ENCODE results near the gene ATOSB.

The ATOSB gene

GRCh38 chr9:35085078-35085477 is 30.6 kb downstream of the ATOSB start:
- DNase-seq (ENCODE audit: low read depth) = no peak

GRCh38 chr9:35079426-35080341 is 36.0 kb downstream of the ATOSB start, which contains the start of gene FANCG:
Gene FANCG (minus strand): TSS chr9:35079942. CDS start chr9:35079524, 418 bp downstream.
- peak; percentile 74 for DNase-seq (ENCODE audit: low read depth)

GRCh38 chr9:35079041-35079425 is 36.6 kb downstream of the ATOSB start:
- no peak for DNase-seq (ENCODE audit: low read depth)

DNA sequence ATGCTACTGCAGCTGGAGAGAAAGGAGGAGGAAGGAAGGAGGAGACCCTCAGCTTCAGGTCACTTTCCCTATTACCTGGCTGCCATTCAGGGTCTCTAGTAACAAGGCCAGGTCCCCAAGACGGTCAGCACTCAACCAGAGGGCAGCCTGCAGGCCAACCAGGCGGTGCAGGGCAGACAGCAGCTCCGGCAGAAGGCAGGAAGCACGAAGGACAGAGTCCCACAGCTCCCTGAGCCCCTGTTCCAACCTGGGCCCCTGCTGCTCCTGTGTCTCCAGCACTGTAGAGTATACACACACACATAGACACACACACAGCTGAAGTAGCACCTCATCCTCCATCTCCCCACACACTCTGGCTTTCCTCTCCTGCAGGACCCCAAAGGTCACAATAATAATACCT is 37.6 kb downstream of the ATOSB start:
- no peak for DNase-seq (ENCODE audit: low read depth)

GRCh38 chr9:35076848-35077247 is 38.8 kb downstream of the ATOSB start:
- no peak for DNase-seq (ENCODE audit: low read depth)

DNA sequence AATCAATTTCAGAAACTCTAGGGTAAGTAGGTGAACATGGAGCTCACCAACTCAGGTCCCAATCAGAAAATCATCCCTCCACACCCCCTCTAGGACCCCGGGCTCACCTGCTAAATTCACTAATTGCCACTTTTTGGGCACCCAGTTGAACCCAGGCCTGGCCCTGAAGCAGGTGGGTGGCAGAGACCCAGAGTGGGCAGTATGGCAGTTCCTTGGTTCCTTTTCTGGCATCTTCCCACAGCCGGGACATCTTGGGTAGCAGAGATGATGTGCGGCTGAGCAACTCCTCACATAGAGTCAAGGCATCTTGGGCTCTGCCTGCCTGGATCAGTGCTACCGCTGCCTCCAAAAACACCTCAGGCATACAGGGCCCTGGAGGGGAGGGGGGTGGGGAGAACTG is 40.3 kb downstream of the ATOSB start:
- DNase-seq (ENCODE audit: low read depth) = no peak

GRCh38 chr9:35074791-35075190 is 40.9 kb downstream of the ATOSB start:
- no peak for DNase-seq (ENCODE audit: low read depth)

DNA sequence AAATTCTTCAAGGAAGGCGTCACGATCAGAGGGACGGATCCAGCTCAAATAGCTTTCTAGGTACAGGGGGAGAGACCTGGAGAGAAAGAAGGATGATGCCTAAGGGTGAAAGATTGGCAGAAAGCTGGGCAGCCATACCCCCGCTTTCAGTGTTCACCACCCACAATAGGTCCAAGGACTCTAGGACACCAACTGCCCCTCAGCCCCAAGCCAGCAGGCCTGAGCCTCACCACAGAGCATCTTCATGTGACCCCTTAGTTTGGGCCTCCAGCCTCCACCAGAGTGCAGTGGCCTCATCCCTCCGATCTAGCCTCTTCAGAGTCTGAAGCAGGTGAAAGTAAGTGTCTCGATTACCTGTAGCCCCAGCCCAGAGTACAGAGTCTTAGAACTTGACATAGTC is 41.5 kb downstream of the ATOSB start:
- no peak for DNase-seq (ENCODE audit: low read depth)

GRCh38 chr9:35073279-35073612 is 42.4 kb downstream of the ATOSB start:
- DNase-seq (ENCODE audit: low read depth) = no peak

GRCh38 chr9:35072461-35073278 is 43.0 kb downstream of the ATOSB start, which contains the start of gene VCP:
Gene VCP (minus strand): TSS chr9:35072625. CDS start chr9:35072353, 272 bp downstream.
- DNase-seq (ENCODE audit: low read depth) = peak; percentile 96

GRCh38 chr9:35071814-35072460 is 43.7 kb downstream of the ATOSB start:
- DNase-seq (ENCODE audit: low read depth) = peak; percentile 61

- no peak for DNase-seq (ENCODE audit: low read depth)
Observed at GRCh38 chr9:35070823-35071813, 44.5 kb downstream of the ATOSB start.

- no peak for DNase-seq (ENCODE audit: low read depth)
Observed at GRCh38 chr9:35069020-35069419, 46.6 kb downstream of the ATOSB start.

- DNase-seq (ENCODE audit: low read depth) = no peak
Observed at GRCh38 chr9:35067056-35067455, 48.6 kb downstream of the ATOSB start.

- no peak for DNase-seq (ENCODE audit: low read depth)
Observed at GRCh38 chr9:35060548-35061207, 55.0 kb downstream of the ATOSB start.

GRCh38 chr9:35059438-35059837 is 56.2 kb downstream of the ATOSB start:
- DNase-seq (ENCODE audit: low read depth) = no peak

DNA sequence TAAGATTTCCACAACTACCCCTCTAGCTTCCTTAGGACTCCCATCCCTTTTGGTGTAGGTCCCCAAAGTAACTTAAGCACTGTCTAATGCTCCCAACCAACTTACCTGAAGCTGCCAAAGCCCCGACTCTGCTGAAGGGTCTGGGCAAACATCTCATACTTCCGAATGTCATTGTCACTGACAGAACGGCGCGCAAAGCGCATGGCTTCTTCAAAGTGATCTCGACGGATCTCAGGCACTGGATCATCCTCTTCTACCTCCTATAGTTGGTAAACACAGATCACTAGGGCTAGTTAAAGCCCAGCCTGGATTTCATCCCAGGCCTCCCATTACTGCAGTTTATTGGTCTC is 58.4 kb downstream of the ATOSB start:
- DNase-seq (ENCODE audit: low read depth) = no peak

GRCh38 chr9:35056571-35057270 is 58.9 kb downstream of the ATOSB start:
- no peak for DNase-seq (ENCODE audit: low read depth)

DNA sequence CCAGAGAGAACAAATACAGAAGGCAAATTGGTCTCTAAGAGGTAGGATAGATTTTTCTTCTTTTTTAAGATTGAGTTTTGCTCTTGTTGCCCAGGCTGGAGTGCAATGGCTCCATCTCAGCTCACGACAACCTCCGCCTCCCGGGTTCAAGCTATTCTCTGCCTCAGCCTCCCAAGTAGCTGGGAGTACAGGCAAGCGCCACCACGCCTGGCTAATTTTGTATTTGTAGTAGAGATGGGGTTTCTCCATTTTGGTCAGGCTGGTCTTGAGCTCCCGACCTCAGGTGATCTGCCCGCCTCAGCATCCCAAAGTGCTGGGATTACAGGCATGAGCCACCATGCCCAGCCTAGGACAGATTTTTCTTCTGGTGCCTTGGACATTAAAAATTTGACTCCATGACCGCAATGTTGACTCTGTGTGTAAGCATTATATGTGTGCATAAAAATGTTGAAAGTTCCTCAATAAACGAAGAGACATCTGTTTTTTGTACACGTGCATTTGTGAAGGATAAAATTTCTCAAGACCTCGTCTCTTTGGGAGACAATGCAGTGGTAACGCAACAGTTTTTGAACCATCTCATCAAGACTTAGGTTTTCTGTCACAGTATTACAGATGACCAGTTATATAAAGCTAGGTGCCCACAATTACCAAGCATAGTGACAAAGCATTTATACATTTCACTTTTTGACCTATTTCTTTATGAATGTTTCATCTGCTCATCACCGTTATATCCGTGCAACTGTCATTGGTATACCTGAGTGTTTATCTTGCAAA is 60.6 kb downstream of the ATOSB start:
- no peak for DNase-seq (ENCODE audit: low read depth)
